ACC112 (cell line): Measurements from ENCODE around the gene SPATA2L.
A peak's percentile ranks its signal among the peaks of the same experiment; 100 is the strongest.

Experiments used
- H2AFZ ChIP-seq: fragments of 200-600 bp; sonication (generic); one replicate; pipeline ENCODE4 v1.6.0; 2017; ENCODE audit warnings: antibody characterized with exemption, low read length; ENCODE audit not compliant: unreplicated experiment
- H3K27ac ChIP-seq: fragments of 200-600 bp; sonication (generic); 2 replicates; pipeline ENCODE4 v1.5.1; 2014; ENCODE audit warnings: low read depth, mild to moderate bottlenecking, antibody characterized with exemption, low read length, moderate library complexity
- H3K27me3 ChIP-seq: fragments of 200-600 bp; sonication (generic); 2 replicates; pipeline ENCODE4 v1.6.1; 2014; ENCODE audit warnings: mild to moderate bottlenecking, antibody characterized with exemption, low read length, moderate library complexity, mixed read lengths; ENCODE audit not compliant: insufficient read depth
- H3K36me3 ChIP-seq: fragments of 200-600 bp; sonication (generic); 2 replicates; pipeline ENCODE4 v1.6.1; 2016; ENCODE audit warnings: mild to moderate bottlenecking, antibody characterized with exemption, low read length, moderate library complexity, mixed read lengths; ENCODE audit not compliant: insufficient read depth
- H3K4me1 ChIP-seq: fragments of 200-600 bp; sonication (generic); one replicate; pipeline ENCODE4 v1.6.1; 2016; ENCODE audit warnings: low read length, mixed read lengths; ENCODE audit not compliant: insufficient read depth, unreplicated experiment, control insufficient read depth
- H3K4me3 ChIP-seq: fragments of 200-600 bp; sonication (generic); 2 replicates; pipeline ENCODE4 v1.5.1; 2014; ENCODE audit warnings: mild to moderate bottlenecking, low read depth, low read length
- H3K79me2 ChIP-seq: fragments of 200-600 bp; sonication (generic); one replicate; pipeline ENCODE4 v1.6.0; 2016; ENCODE audit warnings: low read length; ENCODE audit not compliant: control insufficient read depth, unreplicated experiment, insufficient read depth

SPATA2L gene

GRCh38 chr16:89727406-89728120 is 26.1 kb upstream of the SPATA2L start:
- Histone ChIP-seq H3K4me3 (no peak overlapping the region), H3K4me1 (peaks cover 17% of the 10 kb centered on the region), H3K27me3 (no peaks in the 10 kb centered on the region), H2AFZ (no peak overlapping the region), H3K27ac (no peak overlapping the region), H3K79me2 (peaks cover 28% of the 10 kb centered on the region), H3K36me3 (peaks cover 24% of the 10 kb centered on the region)

- peaks cover 38% of the 10 kb centered on the region for H3K79me2 ChIP-seq
- peak overlapping the region; percentile 84; the same call in 1 of the 2 replicates for H3K4me3 ChIP-seq
Observed at GRCh38 chr16:89723279-89724250, 22.1 kb upstream of the SPATA2L start.

GRCh38 chr16:89722392-89723278 is 21.1 kb upstream of the SPATA2L start:
- Histone ChIP-seq H3K36me3 (peaks cover 13% of the 10 kb centered on the region), H3K4me1 (peaks cover 38% of the 10 kb centered on the region), H3K27me3 (no peaks in the 10 kb centered on the region), H3K79me2 (peaks cover 38% of the 10 kb centered on the region), H2AFZ (no peak overlapping the region), H3K27ac (peak overlapping the region; percentile 85; the same call in 1 of the 2 replicates), H3K4me3 (peak overlapping the region; percentile 84)

More at GRCh38 chr16:89723279-89724250, 22.1 kb upstream of the SPATA2L start:
- H3K36me3 ChIP-seq: peaks cover 16% of the 10 kb centered on the region
- no peaks in the 10 kb centered on the region for H3K27me3 ChIP-seq
- no peak overlapping the region for H3K27ac ChIP-seq
- peaks cover 36% of the 10 kb centered on the region for H3K4me1 ChIP-seq
- H2AFZ ChIP-seq: no peak overlapping the region

- peaks cover 5% of the 10 kb centered on the region; the same call in 1 of the 2 replicates for H3K36me3 ChIP-seq
- peak overlapping the region; percentile 85 for H3K27ac ChIP-seq
- no peaks in the 10 kb centered on the region for H3K27me3 ChIP-seq
- H3K4me1 ChIP-seq: peaks cover 38% of the 10 kb centered on the region
- H2AFZ ChIP-seq: peak overlapping the region; percentile 20
- H3K79me2 ChIP-seq: peaks cover 38% of the 10 kb centered on the region
- H3K4me3 ChIP-seq: peak overlapping the region; percentile 84
Observed at GRCh38 chr16:89721546-89722391, 20.3 kb upstream of the SPATA2L start.

GRCh38 chr16:89720813-89721545 is 19.5 kb upstream of the SPATA2L start, which contains the start of the genes VPS9D1 and ZNF276:
Gene VPS9D1 (minus strand): TSS chr16:89720898. CDS start chr16:89720861, 37 bp downstream.
Gene ZNF276 (plus strand): TSS chr16:89721537. CDS start chr16:89721641, 104 bp downstream.
- peaks cover 38% of the 10 kb centered on the region for H3K79me2 ChIP-seq
- peak within 1 kb of the TSS; percentile 85 for H3K27ac ChIP-seq
- H3K4me3 ChIP-seq: peak within 1 kb of the TSS; percentile 84
- H3K36me3 ChIP-seq: peaks cover 5% of the 10 kb centered on the region; the same call in 1 of the 2 replicates
- no peaks in the 10 kb centered on the region for H3K27me3 ChIP-seq
- peaks cover 38% of the 10 kb centered on the region for H3K4me1 ChIP-seq
- peak within 1 kb of the TSS; percentile 51 for H2AFZ ChIP-seq

GRCh38 chr16:89720551-89720812 is 19.0 kb upstream of the SPATA2L start:
- Histone ChIP-seq H3K27ac (peak overlapping the region; percentile 85), H2AFZ (peak overlapping the region; percentile 51), H3K4me1 (peaks cover 38% of the 10 kb centered on the region), H3K27me3 (no peaks in the 10 kb centered on the region), H3K79me2 (peaks cover 36% of the 10 kb centered on the region), H3K36me3 (peaks cover 5% of the 10 kb centered on the region; the same call in 1 of the 2 replicates), H3K4me3 (peak overlapping the region; percentile 84)

GRCh38 chr16:89717688-89718505 is 16.4 kb upstream of the SPATA2L start:
- H3K27ac ChIP-seq: peak overlapping the region; percentile 85; the same call in 1 of the 2 replicates
- no peaks in the 10 kb centered on the region for H3K36me3 ChIP-seq
- H3K4me3 ChIP-seq: no peak overlapping the region
- no peaks in the 10 kb centered on the region for H3K27me3 ChIP-seq
- H2AFZ ChIP-seq: no peak overlapping the region
- peaks cover 25% of the 10 kb centered on the region for H3K4me1 ChIP-seq
- H3K79me2 ChIP-seq: peaks cover 18% of the 10 kb centered on the region

GRCh38 chr16:89716916-89717687 is 15.6 kb upstream of the SPATA2L start:
- Histone ChIP-seq H3K4me1 (peaks cover 19% of the 10 kb centered on the region), H3K4me3 (no peak overlapping the region), H3K27ac (no peak overlapping the region), H3K36me3 (no peaks in the 10 kb centered on the region), H3K79me2 (peaks cover 10% of the 10 kb centered on the region), H2AFZ (no peak overlapping the region), H3K27me3 (no peaks in the 10 kb centered on the region)
